DMS53 (cell line): ENCODE measurements around the gene OR52K2.

Experiments used
- DNase-seq: peaks from one replicate; lab custom pipeline; 2025; lab: John Stamatoyannopoulos, UW

OR52K2 gene

DNA sequence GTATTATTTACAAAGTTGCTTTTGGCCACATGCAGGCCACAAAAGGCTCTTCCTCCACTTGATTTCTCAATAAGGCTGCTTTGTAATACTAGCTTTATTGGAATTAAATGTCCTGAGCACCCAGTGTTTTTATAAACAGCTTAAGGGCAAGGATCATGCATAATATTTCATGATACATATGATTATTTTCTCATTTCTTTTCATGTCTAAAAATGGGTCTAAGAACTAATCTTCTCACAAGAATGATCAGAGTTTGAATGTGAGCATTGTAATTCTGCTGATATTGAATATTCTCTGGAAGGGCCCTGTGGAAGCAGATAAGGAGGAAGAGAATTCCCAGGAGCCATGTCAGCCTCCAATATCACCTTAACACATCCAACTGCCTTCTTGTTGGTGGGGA lies at the start of gene OR52K2:
OR52K2 (plus strand) TSS at position 301 of the 400 bp plus-strand sequence; CDS start at position 346, 45 bp downstream.
- DNase-seq, result no peak

DNA sequence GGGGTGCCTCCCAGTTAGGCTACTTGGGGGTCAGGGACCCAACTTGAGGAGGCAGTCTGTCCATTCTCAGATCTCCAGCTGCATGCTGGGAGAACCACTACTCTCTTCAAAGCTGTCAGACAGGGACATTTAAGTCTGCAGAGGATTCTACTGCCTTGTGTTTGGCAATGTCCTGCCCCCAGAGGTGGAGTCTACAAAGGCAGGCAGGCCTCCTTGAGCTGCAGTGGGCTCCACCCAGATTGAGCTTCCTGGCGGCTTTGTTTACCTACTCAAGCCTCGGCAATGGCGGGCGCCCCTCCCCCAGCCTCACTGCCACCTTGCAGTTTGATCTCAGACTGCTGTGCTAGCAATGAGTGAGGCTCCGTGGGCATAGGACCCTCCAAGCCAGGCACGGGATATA lies 42.9 kb upstream of the OR52K2 start:
- peak; percentile 41 for DNase-seq

- no peak for DNase-seq
Observed at GRCh38 chr11:4416306-4416705, 32.8 kb upstream of the OR52K2 start.

DNA sequence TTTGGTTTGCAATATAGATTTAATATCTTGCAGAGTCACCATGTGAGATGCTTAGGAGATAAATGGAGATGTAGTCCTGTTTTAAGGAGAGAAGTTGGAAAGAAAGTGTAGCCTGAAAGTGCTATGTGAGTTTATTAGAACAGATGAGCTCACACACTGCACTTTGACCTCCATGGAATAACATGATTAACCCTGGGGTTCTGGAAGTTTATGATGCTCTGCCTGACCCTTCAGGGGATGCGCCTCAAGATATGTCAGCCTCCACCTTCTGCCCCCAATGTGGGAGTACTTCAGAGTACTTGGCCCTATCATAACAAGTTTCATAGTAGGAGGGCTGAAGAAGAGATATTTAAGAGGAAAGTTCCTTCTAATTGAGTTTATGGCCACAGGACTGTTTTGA lies 32.3 kb upstream of the OR52K2 start:
- no peak for DNase-seq

DNA sequence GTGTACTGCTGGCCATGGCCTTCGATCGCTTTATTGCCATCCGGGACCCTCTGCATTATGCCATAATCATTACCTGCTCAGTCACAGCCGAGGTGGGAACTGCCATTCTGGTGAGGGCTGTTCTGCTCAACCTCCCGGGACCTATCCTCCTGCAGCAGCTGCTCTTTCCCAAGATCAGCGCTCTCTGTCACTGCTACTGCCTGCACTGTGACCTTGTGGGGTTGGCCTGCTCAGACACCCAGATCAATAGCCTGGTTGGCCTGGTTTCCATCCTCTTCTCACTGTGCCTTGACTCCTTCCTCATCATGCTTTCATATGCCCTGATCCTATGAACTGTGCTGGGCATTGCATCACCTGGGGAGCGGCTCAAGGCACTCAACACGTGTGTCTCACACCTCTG lies 30.7 kb upstream of the OR52K2 start:
- no peak for DNase-seq

- DNase-seq, result no peak
Observed at GRCh38 chr11:4430051-4430450, 19.0 kb upstream of the OR52K2 start.

- no peak for DNase-seq
Observed at GRCh38 chr11:4433856-4434255, 15.2 kb upstream of the OR52K2 start.

GRCh38 chr11:4436411-4436810 lies 12.7 kb upstream of the OR52K2 start:
- no peak for DNase-seq

DNA sequence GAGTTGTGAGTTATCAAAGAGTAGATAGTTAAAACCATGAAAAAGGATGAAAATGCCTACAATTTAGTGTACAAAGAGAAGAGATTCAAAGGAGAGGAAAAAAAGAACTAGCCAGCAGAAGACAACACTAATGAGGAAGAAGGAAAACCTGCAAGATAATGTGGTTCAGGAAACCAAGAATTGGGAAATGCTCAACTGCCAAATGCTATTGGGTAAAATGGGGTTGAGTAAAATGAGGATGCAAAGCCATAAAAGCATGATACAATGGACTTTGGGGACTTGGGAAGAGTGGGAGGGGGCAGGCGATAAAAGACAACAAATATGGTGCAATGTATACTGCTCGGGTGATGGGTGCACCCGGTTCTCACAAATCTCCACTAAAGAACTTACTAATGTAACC lies 7.6 kb upstream of the OR52K2 start:
- no peak for DNase-seq

GRCh38 chr11:4443232-4443891 lies 5.7 kb upstream of the OR52K2 start:
- DNase-seq, result no peak

- no peak for DNase-seq
Observed at GRCh38 chr11:4453118-4453517, 4.0 kb downstream of the OR52K2 start.

- DNase-seq, result no peak
Observed at GRCh38 chr11:4454021-4454420, 4.9 kb downstream of the OR52K2 start.

DNA sequence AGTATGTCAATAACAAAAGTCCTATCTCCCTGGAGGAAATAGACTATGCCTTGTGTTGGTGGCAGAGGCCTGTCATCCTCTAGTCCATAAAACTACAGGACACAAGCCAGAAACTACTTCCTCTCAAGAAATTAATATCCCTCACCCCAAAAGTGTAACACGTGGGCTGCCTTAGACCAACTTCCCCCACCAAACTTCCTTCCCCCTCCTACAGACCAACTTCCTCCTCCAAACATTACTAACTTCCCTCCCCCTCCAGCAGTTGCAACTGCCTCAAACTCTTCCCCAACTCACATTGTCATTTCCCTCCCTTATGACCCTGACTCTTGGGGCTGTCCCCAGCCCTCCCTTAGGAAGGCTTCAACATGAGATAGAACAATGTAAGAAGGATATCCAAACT lies 6.3 kb downstream of the OR52K2 start:
- DNase-seq, result no peak

DNA sequence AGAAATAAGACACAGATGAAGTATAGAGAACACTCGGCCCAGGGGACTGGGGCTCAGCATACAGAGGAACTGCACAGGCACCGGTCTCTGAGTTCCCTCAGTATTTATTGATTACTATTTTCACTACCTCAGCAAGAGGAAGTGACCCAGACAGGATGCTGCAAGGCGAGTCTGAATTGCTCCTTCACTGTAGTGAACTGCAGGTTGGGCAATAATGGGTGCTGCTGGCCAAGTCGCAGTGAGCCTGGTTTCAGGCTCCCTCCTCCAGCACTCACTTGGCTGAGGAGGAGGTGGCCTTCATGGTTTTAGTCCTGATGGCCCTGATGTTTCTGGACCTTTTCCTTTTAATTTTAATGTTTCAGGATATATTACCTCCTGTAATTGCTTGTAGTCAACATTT lies 10.4 kb downstream of the OR52K2 start:
- no peak for DNase-seq

DNA sequence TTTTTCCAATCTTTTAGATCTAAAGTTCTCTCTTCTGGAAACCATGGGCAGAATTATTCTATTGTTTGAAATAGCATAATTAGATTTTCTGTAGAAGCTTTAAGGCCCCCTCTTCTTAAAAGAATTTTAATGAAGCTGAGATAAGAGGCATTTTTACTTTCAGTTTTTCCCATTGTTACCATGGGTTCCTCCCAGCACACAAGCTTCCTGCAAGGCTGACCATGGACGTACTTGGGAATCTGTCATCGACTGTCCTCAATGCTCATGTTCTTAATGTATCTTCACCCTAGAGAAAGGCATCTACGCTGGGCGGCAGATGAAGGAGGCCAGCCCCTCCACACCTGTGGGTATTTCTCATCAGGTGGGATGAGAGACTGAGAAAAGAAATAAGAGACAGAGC lies 11.1 kb downstream of the OR52K2 start:
- DNase-seq, result no peak

- peak; percentile 56 for DNase-seq
Observed at GRCh38 chr11:4464216-4465159, 15.4 kb downstream of the OR52K2 start.

GRCh38 chr11:4465407-4465806 lies 16.3 kb downstream of the OR52K2 start:
- no peak for DNase-seq

DNA sequence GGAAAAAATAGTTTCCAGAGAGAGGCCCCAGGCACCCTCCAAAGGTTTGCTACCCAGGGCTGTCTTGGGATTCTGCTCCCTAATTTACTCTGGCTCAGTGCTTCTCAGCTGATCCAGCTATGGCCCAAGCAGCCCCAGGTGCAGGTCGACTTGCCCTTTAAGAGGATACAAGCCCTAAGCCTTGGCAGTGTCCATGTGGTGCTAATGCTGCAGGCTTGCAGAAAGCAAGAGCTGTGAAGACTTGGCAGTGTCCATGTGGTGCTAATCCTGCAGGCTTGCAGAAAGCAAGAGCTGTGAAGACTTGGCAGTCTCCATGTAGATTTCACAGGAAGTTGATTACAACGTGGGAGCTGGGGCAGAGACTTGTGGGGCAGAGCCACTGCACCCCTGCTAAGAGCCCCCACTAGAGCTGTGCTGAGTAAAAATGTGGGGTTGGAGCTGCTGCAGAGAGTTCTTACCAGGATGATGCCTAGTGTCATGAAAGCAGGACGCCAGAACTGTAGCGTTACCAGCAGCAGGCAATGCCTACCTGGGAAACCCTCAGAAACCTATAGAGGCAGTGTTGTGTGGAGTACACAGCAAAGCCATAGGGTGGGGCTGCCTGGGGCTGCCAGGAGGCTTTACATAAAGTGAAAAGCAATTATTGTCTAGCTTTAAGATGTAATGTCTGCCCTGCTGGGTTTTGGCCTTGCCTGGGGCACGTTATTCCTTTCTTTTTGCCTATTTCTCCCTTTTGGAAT lies 17.2 kb downstream of the OR52K2 start:
- DNase-seq, result no peak

DNA sequence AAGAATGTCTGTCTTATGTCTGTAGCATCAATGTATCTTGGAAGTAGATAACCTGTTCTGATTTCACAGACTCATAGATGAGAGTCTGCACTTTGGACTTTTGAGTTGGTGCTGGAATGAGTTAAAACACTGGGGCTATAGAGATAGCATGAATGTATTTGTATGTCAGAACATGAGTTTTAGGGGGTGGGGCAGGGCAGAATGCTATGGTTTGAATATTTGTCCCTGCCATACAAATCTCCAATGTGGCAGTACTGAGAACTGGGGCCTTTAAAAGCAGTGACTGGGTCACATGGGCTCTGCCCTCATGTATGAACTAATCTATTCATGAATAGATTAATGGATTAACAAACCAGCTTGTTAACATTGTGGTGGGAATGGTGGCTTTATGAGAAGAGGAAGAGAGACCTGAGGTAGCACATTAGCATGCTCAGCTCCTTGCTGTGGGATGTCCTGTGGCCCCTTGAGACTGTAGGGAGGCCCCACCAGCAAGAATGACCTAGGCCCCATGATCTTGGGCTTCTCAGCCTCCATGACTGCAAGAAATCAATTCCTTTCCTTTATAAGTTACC lies 17.9 kb downstream of the OR52K2 start:
- DNase-seq, result no peak

GRCh38 chr11:4467811-4468606 lies 18.9 kb downstream of the OR52K2 start:
- DNase-seq, result no peak

GRCh38 chr11:4479644-4480043 lies 30.5 kb downstream of the OR52K2 start:
- DNase-seq, result no peak
